ENCODE measurements around the gene NUDCD3.

The NUDCD3 gene

DNA sequence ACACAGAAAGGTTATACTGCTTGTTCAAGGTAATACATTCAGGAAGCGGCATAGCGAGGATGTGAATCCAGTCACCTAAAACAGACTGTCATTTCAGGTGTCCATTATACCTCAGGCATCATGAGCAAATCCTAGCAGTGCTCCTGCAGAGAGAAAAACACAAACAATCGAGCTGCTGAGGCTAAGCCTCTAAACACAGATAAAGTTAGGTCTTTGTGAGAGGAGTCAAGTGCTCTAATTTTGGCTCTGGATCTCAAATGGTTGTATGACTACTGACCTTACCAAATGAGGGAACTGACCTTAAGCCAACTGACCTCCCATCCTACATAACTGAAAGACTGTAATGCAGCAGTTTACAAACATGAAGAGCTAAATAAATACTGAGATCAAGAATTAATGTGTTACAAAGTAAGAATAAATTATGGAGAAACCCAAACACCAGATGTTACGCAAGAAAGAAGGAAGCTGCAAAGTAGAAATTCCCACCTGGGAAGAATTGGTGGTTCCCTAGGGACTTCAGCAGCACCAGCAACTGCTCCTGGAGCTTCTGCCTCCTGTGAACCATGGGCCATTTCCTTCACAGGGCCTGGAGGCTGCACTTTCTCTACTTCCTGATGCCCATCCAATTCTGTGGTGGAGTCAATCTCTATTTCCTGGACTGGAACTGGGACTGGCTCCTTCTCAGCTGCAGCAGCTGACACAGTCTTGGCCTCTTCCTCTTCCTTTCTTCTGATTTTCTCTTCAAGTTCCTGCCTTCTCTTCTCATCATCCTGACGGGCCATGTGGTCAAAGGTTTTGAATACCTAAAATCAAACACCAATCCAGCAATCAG is 5.8 kb downstream of the NUDCD3 start:
- no CpG with 5 or more reads among the region's 5 CpGs for WGBS (ENCODE audit: extremely low coverage, insufficient coverage, insufficient read length)
- no peak overlapping the region for H2BK5ac ChIP-seq (ENCODE audit: low read depth, low read length, poor library complexity)
- H3K9ac ChIP-seq (ENCODE audit: low read length): no peak overlapping the region
- H3K4me1 ChIP-seq (ENCODE audit: control insufficient read depth in 1 of 2, insufficient read depth in 2 of 2, low read length in 2 of 2): peaks cover 2 to 3% of the 10 kb centered on the region in 2 experiments
- H3K4me3 ChIP-seq (ENCODE audit: low read depth, low read length): no peak overlapping the region
- H2AFZ ChIP-seq (ENCODE audit: insufficient read depth, low read length, poor library complexity): no peak overlapping the region
- no peak overlapping the region for H3K18ac ChIP-seq (ENCODE audit: low read length)
- no peak overlapping the region for H3K14ac ChIP-seq (ENCODE audit: low read length)
- H3K27ac ChIP-seq (ENCODE audit: low read depth, low read length): no peak overlapping the region
- H4K8ac ChIP-seq (ENCODE audit: low read depth, low read length): no peak overlapping the region
- no peak overlapping the region for H3K23ac ChIP-seq (ENCODE audit: low read length)
- no peak overlapping the region for H2AK5ac ChIP-seq (ENCODE audit: low read length)
- peaks cover 12 to 28% of the 10 kb centered on the region in 2 experiments for H3K36me3 ChIP-seq (ENCODE audit: control insufficient read depth in 1 of 2, insufficient read depth in 2 of 2, low read length in 2 of 2)
- no peak overlapping the region for H3K4me2 ChIP-seq (ENCODE audit: low read length)
- H3K27me3 ChIP-seq (ENCODE audit: insufficient read depth, low read length): no peaks in the 10 kb centered on the region
- no peaks in the 10 kb centered on the region for H3K79me1 ChIP-seq (ENCODE audit: low read length)
- H3K4ac ChIP-seq (ENCODE audit: low read depth, low read length): no peak overlapping the region
- no peak overlapping the region for H4K91ac ChIP-seq (ENCODE audit: low read depth, low read length)
- H3K9me3 ChIP-seq (ENCODE audit: insufficient read depth, low read depth, low read length): no peaks in the 10 kb centered on the region
- no peak overlapping the region for H4K12ac ChIP-seq (ENCODE audit: low read depth, low read length)
- H3K79me2 ChIP-seq (ENCODE audit: control insufficient read depth, insufficient read depth, low read length, poor library complexity): peaks cover 4% of the 10 kb centered on the region
- H2BK120ac ChIP-seq (ENCODE audit: insufficient read depth, low read length, poor library complexity): no peak overlapping the region
- no peak for DNase-seq
- no peak overlapping the region for H2BK12ac ChIP-seq (ENCODE audit: low read length)

DNA sequence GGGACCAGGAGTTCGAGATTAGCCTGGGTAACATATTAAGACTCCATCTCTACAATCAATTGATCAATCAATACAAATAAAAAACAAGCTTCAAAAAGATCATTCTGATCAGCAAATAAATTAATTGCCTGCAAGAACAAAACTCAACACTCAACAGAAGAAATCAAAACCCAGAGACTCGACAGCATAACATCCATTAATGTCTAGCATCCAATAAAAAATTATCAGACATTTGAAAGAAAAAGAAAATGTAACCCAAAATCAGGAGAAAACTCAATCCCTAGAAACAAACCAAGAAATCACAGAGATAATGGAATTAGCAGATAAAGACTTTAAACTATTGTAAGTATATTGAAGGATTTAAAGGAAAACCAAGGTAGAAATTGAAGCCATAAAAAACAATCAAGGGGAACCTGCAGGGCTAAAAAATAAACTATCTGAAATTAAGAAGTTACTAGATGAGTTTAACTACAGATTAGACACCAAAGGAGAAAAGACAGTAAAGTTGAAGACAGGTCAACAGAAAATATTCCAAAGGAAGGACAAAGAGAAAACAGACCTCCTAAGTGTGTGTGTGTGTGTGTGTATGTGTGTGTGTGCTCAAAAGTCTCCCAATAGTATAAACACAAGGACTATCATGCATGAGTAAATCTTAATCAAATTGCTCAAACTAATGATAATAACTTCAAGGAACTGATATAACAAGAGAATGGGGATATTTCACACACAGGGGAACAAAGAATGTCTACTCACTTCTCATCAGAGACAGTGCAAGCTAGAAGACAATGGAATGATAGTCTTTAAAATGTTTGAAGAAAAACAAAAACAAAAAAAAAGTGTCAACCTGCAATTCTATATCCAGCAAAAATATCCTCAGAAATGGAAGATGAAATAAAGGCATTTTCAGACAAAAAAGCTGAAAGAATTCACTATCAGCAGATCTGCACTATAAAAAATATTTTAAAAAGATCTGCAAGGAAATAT is 7.7 kb downstream of the NUDCD3 start:
- no peak overlapping the region for H3K9ac ChIP-seq (ENCODE audit: low read length)
- no peak overlapping the region for H3K4me3 ChIP-seq (ENCODE audit: low read depth, low read length)
- H2AFZ ChIP-seq (ENCODE audit: insufficient read depth, low read length, poor library complexity): no peak overlapping the region
- H3K27ac ChIP-seq (ENCODE audit: low read depth, low read length): no peak overlapping the region
- no peak overlapping the region for H4K12ac ChIP-seq (ENCODE audit: low read depth, low read length)
- H3K4ac ChIP-seq (ENCODE audit: low read depth, low read length): no peak overlapping the region
- H2BK120ac ChIP-seq (ENCODE audit: insufficient read depth, low read length, poor library complexity): no peak overlapping the region
- H3K14ac ChIP-seq (ENCODE audit: low read length): no peak overlapping the region
- no peaks in the 10 kb centered on the region for H3K79me1 ChIP-seq (ENCODE audit: low read length)
- H3K79me2 ChIP-seq (ENCODE audit: control insufficient read depth, insufficient read depth, low read length, poor library complexity): peaks cover 2% of the 10 kb centered on the region
- no peak overlapping the region for H3K4me2 ChIP-seq (ENCODE audit: low read length)
- no peaks in the 10 kb centered on the region for H3K27me3 ChIP-seq (ENCODE audit: insufficient read depth, low read length)
- H3K4me1 ChIP-seq (ENCODE audit: control insufficient read depth in 1 of 2, insufficient read depth in 2 of 2, low read length in 2 of 2): no peaks in the 10 kb centered on the region
- no CpG with 5 or more reads among the region's 2 CpGs for WGBS (ENCODE audit: extremely low coverage, insufficient coverage, insufficient read length)
- no peak overlapping the region for H3K18ac ChIP-seq (ENCODE audit: low read length)
- no peak overlapping the region for H3K23ac ChIP-seq (ENCODE audit: low read length)
- DNase-seq: no peak
- no peaks in the 10 kb centered on the region for H3K9me3 ChIP-seq (ENCODE audit: insufficient read depth, low read depth, low read length)
- no peak overlapping the region for H2BK5ac ChIP-seq (ENCODE audit: low read depth, low read length, poor library complexity)
- H3K36me3 ChIP-seq (ENCODE audit: control insufficient read depth in 1 of 2, insufficient read depth in 2 of 2, low read length in 2 of 2): peaks cover 15 to 32% of the 10 kb centered on the region in 2 experiments
- no peak overlapping the region for H4K91ac ChIP-seq (ENCODE audit: low read depth, low read length)
- no peak overlapping the region for H2AK5ac ChIP-seq (ENCODE audit: low read length)
- H2BK12ac ChIP-seq (ENCODE audit: low read length): no peak overlapping the region
- no peak overlapping the region for H4K8ac ChIP-seq (ENCODE audit: low read depth, low read length)

- H3K36me3 ChIP-seq (ENCODE audit: control insufficient read depth in 1 of 2, insufficient read depth in 2 of 2, low read length in 2 of 2): peaks cover 11 to 26% of the 10 kb centered on the region in 2 experiments
- H2BK120ac ChIP-seq (ENCODE audit: insufficient read depth, low read length, poor library complexity): no peak overlapping the region
- H4K8ac ChIP-seq (ENCODE audit: low read depth, low read length): no peak overlapping the region
- no peak overlapping the region for H3K18ac ChIP-seq (ENCODE audit: low read length)
- H3K23ac ChIP-seq (ENCODE audit: low read length): no peak overlapping the region
- H3K14ac ChIP-seq (ENCODE audit: low read length): no peak overlapping the region
- no peak overlapping the region for H3K9ac ChIP-seq (ENCODE audit: low read length)
- H3K4me2 ChIP-seq (ENCODE audit: low read length): no peak overlapping the region
- no peak overlapping the region for H4K12ac ChIP-seq (ENCODE audit: low read depth, low read length)
- H3K27ac ChIP-seq (ENCODE audit: low read depth, low read length): no peak overlapping the region
- no peak overlapping the region for H2AFZ ChIP-seq (ENCODE audit: insufficient read depth, low read length, poor library complexity)
- no peaks in the 10 kb centered on the region for H3K79me2 ChIP-seq (ENCODE audit: control insufficient read depth, insufficient read depth, low read length, poor library complexity)
- WGBS (ENCODE audit: extremely low coverage, insufficient coverage, insufficient read length): no CpG with 5 or more reads among the region's 8 CpGs
- H3K9me3 ChIP-seq (ENCODE audit: insufficient read depth, low read depth, low read length): no peaks in the 10 kb centered on the region
- H4K91ac ChIP-seq (ENCODE audit: low read depth, low read length): no peak overlapping the region
- H3K79me1 ChIP-seq (ENCODE audit: low read length): no peaks in the 10 kb centered on the region
- H3K4me3 ChIP-seq (ENCODE audit: low read depth, low read length): no peak overlapping the region
- H3K4ac ChIP-seq (ENCODE audit: low read depth, low read length): no peak overlapping the region
- H2BK5ac ChIP-seq (ENCODE audit: low read depth, low read length, poor library complexity): no peak overlapping the region
- DNase-seq: no peak
- H2AK5ac ChIP-seq (ENCODE audit: low read length): no peak overlapping the region
- H2BK12ac ChIP-seq (ENCODE audit: low read length): no peak overlapping the region
- no peaks in the 10 kb centered on the region for H3K27me3 ChIP-seq (ENCODE audit: insufficient read depth, low read length)
- peaks cover 0 to under 1% of the 10 kb centered on the region in 2 experiments for H3K4me1 ChIP-seq (ENCODE audit: control insufficient read depth in 1 of 2, insufficient read depth in 2 of 2, low read length in 2 of 2)
These were observed 12.5 kb downstream of the NUDCD3 start for GRCh38 chr7:44477938-44478337.

- Histone ChIP-seq H4K8ac (ENCODE audit: low read depth, low read length) (no peak overlapping the region), H3K27ac (ENCODE audit: low read depth, low read length) (no peak overlapping the region), H3K4me1 (ENCODE audit: control insufficient read depth in 1 of 2, insufficient read depth in 2 of 2, low read length in 2 of 2) (peaks cover 0 to 3% of the 10 kb centered on the region in 2 experiments), H3K9ac (ENCODE audit: low read length) (no peak overlapping the region), H3K9me3 (ENCODE audit: insufficient read depth, low read depth, low read length) (no peaks in the 10 kb centered on the region), H3K14ac (ENCODE audit: low read length) (no peak overlapping the region), H3K36me3 (ENCODE audit: control insufficient read depth in 1 of 2, insufficient read depth in 2 of 2, low read length in 2 of 2) (peaks cover 11 to 25% of the 10 kb centered on the region in 2 experiments), H2AK5ac (ENCODE audit: low read length) (no peak overlapping the region), H3K4me3 (ENCODE audit: low read depth, low read length) (no peak overlapping the region), H2AFZ (ENCODE audit: insufficient read depth, low read length, poor library complexity) (no peak overlapping the region), H2BK5ac (ENCODE audit: low read depth, low read length, poor library complexity) (no peak overlapping the region), H4K12ac (ENCODE audit: low read depth, low read length) (no peak overlapping the region), H3K18ac (ENCODE audit: low read length) (no peak overlapping the region), H3K4me2 (ENCODE audit: low read length) (no peak overlapping the region), H3K79me2 (ENCODE audit: control insufficient read depth, insufficient read depth, low read length, poor library complexity) (no peaks in the 10 kb centered on the region), H2BK120ac (ENCODE audit: insufficient read depth, low read length, poor library complexity) (no peak overlapping the region), H3K27me3 (ENCODE audit: insufficient read depth, low read length) (no peaks in the 10 kb centered on the region), H3K79me1 (ENCODE audit: low read length) (no peaks in the 10 kb centered on the region), H2BK12ac (ENCODE audit: low read length) (no peak overlapping the region), H4K91ac (ENCODE audit: low read depth, low read length) (no peak overlapping the region), H3K4ac (ENCODE audit: low read depth, low read length) (no peak overlapping the region), H3K23ac (ENCODE audit: low read length) (no peak overlapping the region)
- no CpG with 5 or more reads among the region's 6 CpGs for WGBS (ENCODE audit: extremely low coverage, insufficient coverage, insufficient read length)
- peak; percentile 65 to 88 for DNase-seq
These were observed 13.2 kb downstream of the NUDCD3 start for GRCh38 chr7:44477063-44477830.
